AG04449 (cell line): ENCODE data around the gene ODAM.

Experiments
- CTCF ChIA-PET: fragments of 350-600 bp; formaldehyde crosslinking; extraction: SDS; loops from one replicate; lab custom pipeline; 2021; ENCODE audit warnings: antibody characterized with exemption; lab: Yijun Ruan, JAX
- POLR2A ChIA-PET: fragments of 400-600, 350-600 bp; formaldehyde crosslinking; extraction: SDS; loops from one replicate; lab custom pipeline; 2020; ENCODE audit warnings: antibody characterized with exemption, inconsistent platforms; lab: Yijun Ruan, JAX
- DNase-seq: peaks from one replicate; pipeline ENCODE4 v3.0.0-alpha.2; 2010; ENCODE audit warnings: low read depth, low spot score
- H3K4me3 ChIP-seq: 2 replicates; pipeline ENCODE4 v1.5.1; 2011; ENCODE audit warnings: low read depth, mild to moderate bottlenecking, control low read depth, low read length
- CTCF ChIP-seq: IDR thresholded peaks from one replicate; pipeline ENCODE4 v1.5.1; 2011; ENCODE audit warnings: mild to moderate bottlenecking, moderate library complexity, low read length, control low read depth, inconsistent platforms; ENCODE audit not compliant: insufficient read depth; ENCODE audit errors: missing control alignments

ODAM gene

GRCh38 chr4:70195425-70195824, at the start of gene ODAM:
TSS of gene ODAM (plus strand) at chr4:70195725. CDS start at chr4:70196544, 819 bp downstream.
- TF ChIP-seq CTCF: no peak
- no peak within 1 kb of the TSS for H3K4me3 ChIP-seq
- DNase-seq: no peak
- POLR2A ChIA-PET: no interaction called here
- CTCF ChIA-PET: interaction anchor here (1.4 kb wide), 1 partner anchor 12 kb away, joined by 10 read pairs; no protein-coding TSS in a partner anchor

GRCh38 chr4:70151271-70151670, 44.3 kb upstream of the ODAM start:
- ChIA-PET CTCF (no interaction called here), POLR2A (no interaction called here)
- H3K4me3 ChIP-seq: no peak overlapping the region
- TF ChIP-seq CTCF: no peak
- DNase-seq: no peak

- H3K4me3 ChIP-seq: no peak overlapping the region
- ChIA-PET POLR2A (no interaction called here), CTCF (no interaction called here)
- no peak for TF ChIP-seq CTCF
- DNase-seq: no peak
Measured at GRCh38 chr4:70152088-70152487, 43.4 kb upstream of the ODAM start.

- ChIA-PET POLR2A (no interaction called here), CTCF (no interaction called here)
- no peak for DNase-seq
- TF ChIP-seq CTCF: no peak
- H3K4me3 ChIP-seq: no peak within 1 kb of the TSS
Measured at GRCh38 chr4:70153937-70154336, 41.6 kb upstream of the ODAM start, which contains the start of gene PRR27. TSS of gene PRR27 (plus strand) at chr4:70154237. CDS start at chr4:70154376, 139 bp downstream.

- TF ChIP-seq CTCF: no peak
- POLR2A ChIA-PET: no interaction called here
- no peak overlapping the region for H3K4me3 ChIP-seq
- DNase-seq: no peak
- CTCF ChIA-PET: no interaction called here
Measured at GRCh38 chr4:70158576-70158975, 36.9 kb upstream of the ODAM start.

GRCh38 chr4:70177090-70177489, 18.4 kb upstream of the ODAM start:
- no peak for DNase-seq
- POLR2A ChIA-PET: no interaction called here
- CTCF ChIA-PET: no interaction called here
- no peak overlapping the region for H3K4me3 ChIP-seq
- no peak for TF ChIP-seq CTCF
